Ascending aorta (tissue), 2 donors: ENCODE measurements around the gene NUP214. TPM values are rescaled to one million over a fixed set of nuclear protein-coding genes. Genes with fewer than 3 reads are reported as not detected.

Experiments used
- DNase-seq, 2 donors: peaks; one replicate each; pipeline ENCODE4 v3.0.0-alpha.2; 2019; ENCODE audit warnings: low spot score in 2 of 2
- H3K27ac ChIP-seq, 2 donors: fragments of 200-600 bp; sonication (generic); one replicate each; pipeline ENCODE4 v1.5.1; 2016 to 2017; ENCODE audit warnings: mild to moderate bottlenecking in 1 of 2
- H3K27me3 ChIP-seq: fragments of 200-600 bp; sonication (generic); one replicate; pipeline ENCODE4 v1.5.1; 2017
- H3K36me3 ChIP-seq, 2 donors: fragments of 200-600 bp; sonication (generic); one replicate each; pipeline ENCODE4 v1.5.1; 2016
- H3K4me1 ChIP-seq, 2 donors: fragments of 200-600 bp; sonication (generic); one replicate each; pipeline ENCODE4 v1.5.1; 2016 to 2017; ENCODE audit warnings: mild to moderate bottlenecking in 1 of 2
- H3K4me3 ChIP-seq, 2 donors: fragments of 200-600 bp; sonication (generic); one replicate each; pipeline ENCODE4 v1.5.1; 2016 to 2017; ENCODE audit warnings: mild to moderate bottlenecking in 1 of 2
- H3K9me3 ChIP-seq, 2 donors: fragments of 200-600 bp; sonication (generic); one replicate each; pipeline ENCODE4 v1.5.1; 2016
- CTCF ChIP-seq, 3 experiments: fragments of 200-600 bp in 2 of 3; fragments of 450-650 bp in 1 of 3; sonication (generic) in 2 of 3; IDR thresholded peaks; one replicate each; pipeline ENCODE4 v1.5.1; 2016 to 2019; ENCODE audit warnings: antibody characterized with exemption in 3 of 3, mild to moderate bottlenecking in 1 of 3, moderate library complexity in 1 of 3
- intact Hi-C: fragments of 100-400 bp; cut with DNase I; formaldehyde crosslinking; loops from one replicate; pipeline ENCODE4 v1.15.1; 2023
- total RNA-seq: library from RNA; depleted of rRNA; stranded (reverse); fragments of >200 nt; gene quantifications from one replicate; pipeline ENCODE4 v1.1.0, GENCODE V29; 2016

NUP214 gene
- total RNA-seq, 1 donor from 2014 or later, result 234 TPM

- no peak for TF ChIP-seq CTCF (IDR thresholded peaks at IDR 0.05)
- H3K27ac ChIP-seq, result no peak overlapping the region
- peaks cover 10 to 14% of the 10 kb centered on the region in 2 donors for H3K36me3 ChIP-seq
- H3K4me1 ChIP-seq, result no peaks in the 10 kb centered on the region
- no peaks in the 10 kb centered on the region for H3K9me3 ChIP-seq
- DNase-seq, result no peak
- H3K27me3 ChIP-seq, result no peaks in the 10 kb centered on the region
- intact Hi-C loops, result no loop called here
- H3K4me3 ChIP-seq, result no peak overlapping the region
Observed at GRCh38 chr9:131217331-131218031, 92.1 kb downstream of the NUP214 start.

- H3K4me3 ChIP-seq, result no peak overlapping the region
- no peak for TF ChIP-seq CTCF (IDR thresholded peaks at IDR 0.05)
- no peak for DNase-seq
Observed at GRCh38 chr9:131218370-131218769, 93.0 kb downstream of the NUP214 start.

GRCh38 chr9:131220485-131220884 is 95.1 kb downstream of the NUP214 start:
- no peaks in the 10 kb centered on the region for H3K9me3 ChIP-seq
- DNase-seq, result no peak
- H3K27me3 ChIP-seq, result no peaks in the 10 kb centered on the region
- intact Hi-C loops, result no loop called here
- H3K4me1 ChIP-seq, result no peaks in the 10 kb centered on the region
- TF ChIP-seq CTCF (IDR thresholded peaks at IDR 0.05), result no peak
- no peak overlapping the region for H3K27ac ChIP-seq
- peaks cover 15 to 17% of the 10 kb centered on the region in 2 donors for H3K36me3 ChIP-seq
- no peak overlapping the region for H3K4me3 ChIP-seq

More at GRCh38 chr9:131218370-131218769, 93.0 kb downstream of the NUP214 start:
- H3K36me3 ChIP-seq, result peaks cover 18 to 22% of the 10 kb centered on the region in 2 donors
- H3K9me3 ChIP-seq, result no peaks in the 10 kb centered on the region
- H3K27ac ChIP-seq, result no peak overlapping the region
- no peaks in the 10 kb centered on the region for H3K27me3 ChIP-seq
- H3K4me1 ChIP-seq, result no peaks in the 10 kb centered on the region
- intact Hi-C loops, result no loop called here

GRCh38 chr9:131222460-131222859 is 97.1 kb downstream of the NUP214 start:
- no peaks in the 10 kb centered on the region for H3K9me3 ChIP-seq
- H3K36me3 ChIP-seq, result peaks cover 15 to 17% of the 10 kb centered on the region in 2 donors
- H3K4me1 ChIP-seq, result no peaks in the 10 kb centered on the region
- no peak overlapping the region for H3K4me3 ChIP-seq
- intact Hi-C loops, result no loop called here
- no peak overlapping the region for H3K27ac ChIP-seq
- TF ChIP-seq CTCF (IDR thresholded peaks at IDR 0.05), result no peak
- DNase-seq, result no peak
- H3K27me3 ChIP-seq, result no peaks in the 10 kb centered on the region

- TF ChIP-seq CTCF (IDR thresholded peaks at IDR 0.05), result no peak
- peaks cover 13 to 39% of the 10 kb centered on the region in 2 donors for H3K36me3 ChIP-seq
- intact Hi-C loops, result no loop called here
- no peaks in the 10 kb centered on the region for H3K4me1 ChIP-seq
- H3K4me3 ChIP-seq, result no peak overlapping the region
- no peak for DNase-seq
- no peaks in the 10 kb centered on the region for H3K9me3 ChIP-seq
- no peak overlapping the region for H3K27ac ChIP-seq
- no peaks in the 10 kb centered on the region for H3K27me3 ChIP-seq
Observed at GRCh38 chr9:131226226-131226625, 100.8 kb downstream of the NUP214 start.
